ENCODE measurements around the gene CRISP1. TPM values are rescaled to one million over a fixed set of nuclear protein-coding genes. Genes with fewer than 3 reads are reported as not detected.

Gene CRISP1
- total and polyA plus RNA-seq, 2 of the 13 experiments (the other 11 are each of a cell fraction or from before 2014, with no cell fraction given): not detected

DNA sequence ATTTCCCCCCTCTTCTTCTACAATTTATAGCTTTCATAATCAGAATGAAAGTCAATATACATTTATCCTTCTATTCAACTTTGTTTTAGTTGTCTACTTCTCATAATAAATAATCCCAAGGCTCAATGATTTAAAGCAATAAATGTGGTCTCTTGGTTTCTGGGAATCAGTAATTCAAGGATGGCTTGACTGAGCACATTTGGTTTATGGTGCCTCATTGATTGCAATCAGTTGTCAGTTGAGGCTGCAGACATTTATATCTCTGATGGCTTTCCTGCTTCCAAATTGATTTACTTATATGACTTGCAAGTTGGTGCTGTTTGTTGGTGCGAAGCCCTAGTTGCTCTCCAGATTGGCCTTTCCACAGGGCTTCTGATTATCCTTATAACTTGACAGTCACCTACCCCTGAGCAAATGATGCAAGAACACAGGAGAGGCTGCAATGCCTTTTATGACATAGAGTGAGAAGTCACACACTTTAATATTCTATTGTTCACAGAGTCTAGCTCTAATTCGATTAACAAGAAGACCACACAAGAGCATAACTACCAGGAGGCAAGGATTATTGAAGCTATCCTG lies 2.7 kb upstream of the CRISP1 start:
- in situ Hi-C loops (cut with HindIII; ENCODE audit: extremely low pct_ligation_motif_present, low pct_unique_long_range_greater_than_20kb) (no loop called here), intact Hi-C loops (cut with micrococcal nuclease; ENCODE audit: unreplicated experiment) (no loop called here)
- TF ChIP-seq IRF2 (CRISPR knock-in tag; IDR thresholded peaks at IDR 0.05): no peak
- TF ChIP-seq, protein P1, sequence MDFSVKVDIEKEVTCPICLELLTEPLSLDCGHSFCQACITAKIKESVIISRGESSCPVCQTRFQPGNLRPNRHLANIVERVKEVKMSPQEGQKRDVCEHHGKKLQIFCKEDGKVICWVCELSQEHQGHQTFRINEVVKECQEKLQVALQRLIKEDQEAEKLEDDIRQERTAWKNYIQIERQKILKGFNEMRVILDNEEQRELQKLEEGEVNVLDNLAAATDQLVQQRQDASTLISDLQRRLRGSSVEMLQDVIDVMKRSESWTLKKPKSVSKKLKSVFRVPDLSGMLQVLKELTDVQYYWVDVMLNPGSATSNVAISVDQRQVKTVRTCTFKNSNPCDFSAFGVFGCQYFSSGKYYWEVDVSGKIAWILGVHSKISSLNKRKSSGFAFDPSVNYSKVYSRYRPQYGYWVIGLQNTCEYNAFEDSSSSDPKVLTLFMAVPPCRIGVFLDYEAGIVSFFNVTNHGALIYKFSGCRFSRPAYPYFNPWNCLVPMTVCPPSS (IDR thresholded peaks at IDR 0.05): no peak
- no peak for TF ChIP-seq ZNF547 (CRISPR knock-in tag; IDR thresholded peaks at IDR 0.05)
- TF ChIP-seq FOXA3 (CRISPR knock-in tag; IDR thresholded peaks at IDR 0.05): no peak
- no peak for TF ChIP-seq ZNF138 (CRISPR knock-in tag; IDR thresholded peaks at IDR 0.05; ENCODE audit: low read depth)
- TF ChIP-seq BORCS8-MEF2B (CRISPR knock-in tag; IDR thresholded peaks at IDR 0.05): no peak
- TF ChIP-seq SRY (CRISPR knock-in tag; IDR thresholded peaks at IDR 0.05): no peak
- TF ChIP-seq ZNF839 (CRISPR knock-in tag; IDR thresholded peaks at IDR 0.05; ENCODE audit: borderline replicate concordance): no peak
- BruUV-seq (replicated peaks): no TSS peak
- no peak overlapping the region for H3K4me3 ChIP-seq (replicated peaks in 1 of 3; ENCODE audit: insufficient read depth in 1 of 3, low read depth in 2 of 3, low read length in 3 of 3)
- ATAC-seq (no peak), FAIRE-seq (no peak), DNase-seq (ENCODE audit: low spot score) (no peak)
- H4K20me1 ChIP-seq (ENCODE audit: insufficient read depth, low read length): no peaks in the 10 kb centered on the region
- no peaks in the 10 kb centered on the region for H3K4me1 ChIP-seq (ENCODE audit: insufficient read depth, low read length)
- no peaks in the 10 kb centered on the region for H3K79me2 ChIP-seq (ENCODE audit: insufficient read depth, low read length)
- POLR2A ChIA-PET: no interaction called here
- no peak overlapping the region for H3K9ac ChIP-seq (ENCODE audit: insufficient read depth, low read depth, low read length)
- CTCF ChIA-PET (ENCODE audit: low intra/inter-chr PET ratio, low total read pairs): no interaction called here
- no peak overlapping the region for H3K4me2 ChIP-seq (ENCODE audit: low read depth, low read length)
- no peaks in the 10 kb centered on the region for H3K9me3 ChIP-seq (ENCODE audit: low read length)
- H3K27me3 ChIP-seq (ENCODE audit: control insufficient read depth in 1 of 2, insufficient read depth in 2 of 2, low read length in 2 of 2): no peaks in the 10 kb centered on the region
- no peak overlapping the region for H2AFZ ChIP-seq (ENCODE audit: low read length)
- no peak overlapping the region for H3K27ac ChIP-seq (ENCODE audit: extremely low read length, insufficient read depth, low read length)
- H3K36me3 ChIP-seq (replicated peaks in 1 of 2; ENCODE audit: control insufficient read depth in 1 of 2, insufficient read depth in 2 of 2, low read length in 2 of 2): no peaks in the 10 kb centered on the region
- 0% methylated on average over 2 of the region's 2 CpGs for whole genome bisulfite sequencing (ENCODE audit: low lambda C conversion rate)

DNA sequence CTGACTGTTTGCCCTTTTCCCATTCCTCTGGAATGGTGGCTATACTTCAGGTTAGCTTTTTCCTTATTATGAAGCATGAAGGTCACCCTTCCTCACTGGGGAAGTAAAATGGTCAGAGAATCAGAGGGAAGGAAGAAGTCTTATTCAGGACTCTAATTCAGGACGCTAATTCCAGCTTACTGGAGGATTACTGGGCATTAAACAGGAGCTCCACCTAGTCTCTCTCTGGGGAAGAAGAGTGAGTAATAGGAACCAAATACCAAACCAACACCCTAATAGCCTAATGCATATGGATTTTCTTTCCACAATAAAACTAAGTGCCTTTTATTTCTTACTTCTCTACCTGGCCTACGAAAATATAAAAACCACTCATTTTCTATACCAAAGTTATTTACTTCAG lies 10.1 kb downstream of the CRISP1 start:
- ATAC-seq (no peak), FAIRE-seq (no peak), DNase-seq (ENCODE audit: low spot score) (no peak)
- in situ Hi-C loops (cut with HindIII; ENCODE audit: extremely low pct_ligation_motif_present, low pct_unique_long_range_greater_than_20kb) (no loop called here), intact Hi-C loops (cut with micrococcal nuclease; ENCODE audit: unreplicated experiment) (no loop called here)
- H3K79me2 ChIP-seq (ENCODE audit: insufficient read depth, low read length): no peaks in the 10 kb centered on the region
- BruUV-seq (replicated peaks): no TSS peak
- no peak overlapping the region for H3K9ac ChIP-seq (ENCODE audit: insufficient read depth, low read depth, low read length)
- no peaks in the 10 kb centered on the region for H3K27me3 ChIP-seq (ENCODE audit: control insufficient read depth in 1 of 2, insufficient read depth in 2 of 2, low read length in 2 of 2)
- no peak overlapping the region for H3K4me2 ChIP-seq (ENCODE audit: low read depth, low read length)
- no peak overlapping the region for H3K27ac ChIP-seq (ENCODE audit: extremely low read length, insufficient read depth, low read length)
- no peak overlapping the region for H2AFZ ChIP-seq (ENCODE audit: low read length)
- ChIA-PET CTCF (ENCODE audit: low intra/inter-chr PET ratio, low total read pairs) (no interaction called here), POLR2A (no interaction called here)
- H3K4me3 ChIP-seq (replicated peaks in 1 of 3; ENCODE audit: insufficient read depth in 1 of 3, low read depth in 2 of 3, low read length in 3 of 3): no peak overlapping the region
- 0% methylated on average over 2 of the region's 2 CpGs for WGBS (ENCODE audit: low lambda C conversion rate)
- no peaks in the 10 kb centered on the region for H3K4me1 ChIP-seq (ENCODE audit: insufficient read depth, low read length)
- no peaks in the 10 kb centered on the region for H3K9me3 ChIP-seq (ENCODE audit: low read length)
- no peaks in the 10 kb centered on the region for H3K36me3 ChIP-seq (replicated peaks in 1 of 2; ENCODE audit: control insufficient read depth in 1 of 2, insufficient read depth in 2 of 2, low read length in 2 of 2)
- no peaks in the 10 kb centered on the region for H4K20me1 ChIP-seq (ENCODE audit: insufficient read depth, low read length)
- TF ChIP-seq NONO (IDR thresholded peaks at IDR 0.05) (no peak), NONO (CRISPR knock-in tag; conservative IDR thresholded peaks at IDR 0.05) (no peak), ONECUT2 (CRISPR knock-in tag; IDR thresholded peaks at IDR 0.05) (no peak), ZNF703 (CRISPR knock-in tag; IDR thresholded peaks at IDR 0.05; ENCODE audit: borderline replicate concordance) (no peak), HDAC6 (IDR thresholded peaks at IDR 0.05; ENCODE audit: low read depth, low read length) (no peak), ZNF772 (CRISPR knock-in tag; IDR thresholded peaks at IDR 0.05) (no peak), ATRX (CRISPR knock-in tag; IDR thresholded peaks at IDR 0.05; ENCODE audit: borderline replicate concordance) (no peak), NR2F6 (IDR thresholded peaks at IDR 0.05) (no peak), NR2F6 (CRISPR knock-in tag; IDR thresholded peaks at IDR 0.05) (no peak)
- TF ChIP-seq, protein P2, sequence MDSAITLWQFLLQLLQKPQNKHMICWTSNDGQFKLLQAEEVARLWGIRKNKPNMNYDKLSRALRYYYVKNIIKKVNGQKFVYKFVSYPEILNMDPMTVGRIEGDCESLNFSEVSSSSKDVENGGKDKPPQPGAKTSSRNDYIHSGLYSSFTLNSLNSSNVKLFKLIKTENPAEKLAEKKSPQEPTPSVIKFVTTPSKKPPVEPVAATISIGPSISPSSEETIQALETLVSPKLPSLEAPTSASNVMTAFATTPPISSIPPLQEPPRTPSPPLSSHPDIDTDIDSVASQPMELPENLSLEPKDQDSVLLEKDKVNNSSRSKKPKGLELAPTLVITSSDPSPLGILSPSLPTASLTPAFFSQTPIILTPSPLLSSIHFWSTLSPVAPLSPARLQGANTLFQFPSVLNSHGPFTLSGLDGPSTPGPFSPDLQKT (CRISPR knock-in tag; IDR thresholded peaks at IDR 0.05; ENCODE audit: borderline replicate concordance): no peak
- TF ChIP-seq, protein P3, sequence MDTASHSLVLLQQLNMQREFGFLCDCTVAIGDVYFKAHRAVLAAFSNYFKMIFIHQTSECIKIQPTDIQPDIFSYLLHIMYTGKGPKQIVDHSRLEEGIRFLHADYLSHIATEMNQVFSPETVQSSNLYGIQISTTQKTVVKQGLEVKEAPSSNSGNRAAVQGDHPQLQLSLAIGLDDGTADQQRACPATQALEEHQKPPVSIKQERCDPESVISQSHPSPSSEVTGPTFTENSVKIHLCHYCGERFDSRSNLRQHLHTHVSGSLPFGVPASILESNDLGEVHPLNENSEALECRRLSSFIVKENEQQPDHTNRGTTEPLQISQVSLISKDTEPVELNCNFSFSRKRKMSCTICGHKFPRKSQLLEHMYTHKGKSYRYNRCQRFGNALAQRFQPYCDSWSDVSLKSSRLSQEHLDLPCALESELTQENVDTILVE (CRISPR knock-in tag; IDR thresholded peaks at IDR 0.05): no peak

Data from HepG2 (cell line).